GM23338 (cell line): ENCODE results near the gene SBF2. TPM values are rescaled to one million over a fixed set of nuclear protein-coding genes. Genes with fewer than 3 reads are reported as not detected.
A peak's percentile ranks its signal among the peaks of the same experiment; 100 is the strongest.

Experiments
- ATAC-seq: fragments of 200-7000 bp; cut with Tn5 transposase; 3 replicates; pipeline ENCODE4 v1.9.1; 2020
- DNase-seq: peaks from one replicate; pipeline ENCODE4 v3.0.0-alpha.2; 2015; ENCODE audit warnings: low spot score
- H2AFZ ChIP-seq: fragments of 200-600 bp; sonication (generic); 2 replicates; pipeline ENCODE4 v1.8.0; 2016; ENCODE audit warnings: antibody characterized with exemption, mild to moderate bottlenecking, moderate library complexity
- H3F3A ChIP-seq: fragments of 200-600 bp; sonication (generic); replicated peaks from 2 replicates; pipeline ENCODE4 v1.8.0; 2017; ENCODE audit warnings: antibody characterized with exemption, mixed run types, low read depth
- H3K27ac ChIP-seq: fragments of 200-600 bp; sonication (generic); 2 replicates; pipeline ENCODE4 v1.6.1; 2016; ENCODE audit warnings: low read depth
- H3K27me3 ChIP-seq: fragments of 200-600 bp; sonication (generic); 2 replicates; pipeline ENCODE4 v1.8.0; 2016; ENCODE audit warnings: mild to moderate bottlenecking, mixed run types, moderate library complexity; ENCODE audit not compliant: insufficient read depth
- H3K36me3 ChIP-seq: fragments of 200-600 bp; sonication (generic); 2 replicates; pipeline ENCODE4 v1.8.0; 2016; ENCODE audit warnings: mild to moderate bottlenecking; ENCODE audit not compliant: insufficient read depth
- H3K4me1 ChIP-seq: fragments of 200-600 bp; sonication (generic); 2 replicates; pipeline ENCODE4 v1.8.0; 2016; ENCODE audit warnings: mild to moderate bottlenecking, moderate library complexity; ENCODE audit not compliant: insufficient read depth
- H3K4me2 ChIP-seq: fragments of 200-600 bp; sonication (generic); 2 replicates; pipeline ENCODE4 v1.7.1; 2017; ENCODE audit warnings: mixed run types
- H3K4me3 ChIP-seq: fragments of 200-600 bp; sonication (generic); 2 replicates; pipeline ENCODE4 v1.6.1; 2016; ENCODE audit warnings: mixed run types
- H3K79me2 ChIP-seq: fragments of 200-600 bp; sonication (generic); replicated peaks from 2 replicates; pipeline ENCODE4 v1.8.0; 2017; ENCODE audit warnings: mild to moderate bottlenecking; ENCODE audit not compliant: insufficient read depth
- H3K9me2 ChIP-seq: fragments of 200-600 bp; sonication (generic); 2 replicates; pipeline ENCODE4 v1.8.0; 2017; ENCODE audit not compliant: insufficient read depth
- H4K20me1 ChIP-seq: fragments of 200-600 bp; sonication (generic); replicated peaks from 2 replicates; pipeline ENCODE4 v1.8.0; 2017; ENCODE audit warnings: mild to moderate bottlenecking; ENCODE audit not compliant: insufficient read depth
- H3K27ac Mint-ChIP-seq: 2 replicates; pipeline ENCODE4 v1.8.0; 2020; ENCODE audit warnings: inconsistent platforms, mild to moderate bottlenecking, moderate library complexity, mixed read lengths
- H3K27me3 Mint-ChIP-seq: 3 replicates; pipeline ENCODE4 v1.8.0; 2022; ENCODE audit warnings: low read depth, mild to moderate bottlenecking, moderate library complexity, mixed read lengths, inconsistent platforms; ENCODE audit not compliant: insufficient read depth, poor library complexity
- H3K36me3 Mint-ChIP-seq: 3 replicates; pipeline ENCODE4 v1.8.0; 2021; ENCODE audit warnings: low read depth, mild to moderate bottlenecking, inconsistent platforms, moderate library complexity, mixed read lengths
- H3K4me1 Mint-ChIP-seq: 3 replicates; pipeline ENCODE4 v1.8.0; 2020; ENCODE audit warnings: mild to moderate bottlenecking, inconsistent platforms, mixed read lengths
- H3K4me3 Mint-ChIP-seq: 3 replicates; pipeline ENCODE4 v1.8.0; 2021; ENCODE audit warnings: moderate library complexity, mild to moderate bottlenecking, inconsistent platforms, mixed read lengths
- H3K9me3 Mint-ChIP-seq: 3 replicates; pipeline ENCODE4 v1.8.0; 2020; ENCODE audit warnings: moderate library complexity, mild to moderate bottlenecking, inconsistent platforms, mixed read lengths
- CREB1 ChIP-seq: fragments of 250-450 bp; sonication (Bioruptor Pico); IDR thresholded peaks from 2 replicates; pipeline ENCODE4 v1.5.0; 2020; ENCODE audit warnings: low read depth, mild to moderate bottlenecking, moderate library complexity
- ETS1 ChIP-seq: IDR thresholded peaks from 2 replicates; pipeline ENCODE4 v1.6.1; 2016; ENCODE audit warnings: antibody characterized with exemption
- EZH2 ChIP-seq: fragments of 200-600 bp; sonication (generic); IDR thresholded peaks from one replicate; pipeline ENCODE4 v1.8.0; 2017; ENCODE audit warnings: antibody characterized with exemption, mild to moderate bottlenecking, low read depth; ENCODE audit not compliant: unreplicated experiment
- EZH2phosphoT487 ChIP-seq: fragments of 200-600 bp; sonication (generic); IDR thresholded peaks from one replicate; pipeline ENCODE4 v1.8.1; 2018; ENCODE audit warnings: antibody characterized with exemption; ENCODE audit not compliant: unreplicated experiment
- JUNB ChIP-seq: IDR thresholded peaks from one replicate; pipeline ENCODE4 v1.6.1; 2016; ENCODE audit warnings: antibody characterized with exemption; ENCODE audit not compliant: unreplicated experiment
- NANOG ChIP-seq: IDR thresholded peaks from 2 replicates; pipeline ENCODE4 v1.6.1; 2016; ENCODE audit warnings: antibody characterized with exemption, borderline replicate concordance
- POLR2AphosphoS5 ChIP-seq: IDR thresholded peaks from 2 replicates; pipeline ENCODE4 v1.6.1; 2016; ENCODE audit warnings: antibody characterized with exemption, low read depth
- REST ChIP-seq: IDR thresholded peaks from one replicate; pipeline ENCODE4 v1.6.1; 2018; ENCODE audit warnings: antibody characterized with exemption; ENCODE audit not compliant: unreplicated experiment
- STAT1 ChIP-seq: IDR thresholded peaks from one replicate; pipeline ENCODE4 v1.6.1; 2016; ENCODE audit warnings: antibody characterized with exemption; ENCODE audit not compliant: unreplicated experiment
- ZNF114 ChIP-seq: fragments of 250-450 bp; sonication (Bioruptor Pico); IDR thresholded peaks from 2 replicates; pipeline ENCODE4 v1.5.0; 2020; ENCODE audit warnings: mild to moderate bottlenecking, moderate library complexity
- ZNF331 ChIP-seq: fragments of 250-450 bp; sonication (Bioruptor Pico); IDR thresholded peaks from 2 replicates; pipeline ENCODE4 v1.5.0; 2020; ENCODE audit warnings: low read depth, mild to moderate bottlenecking, moderate library complexity
- polyA plus RNA-seq: library from polyadenylated mRNA; unstranded; fragments of >200 nt; fragmentation: Nextera tagmentation; extraction: Ambion mirVana; gene quantifications from 2 replicates; pipeline ENCODE4 v1.2.1, GENCODE V29; 2016
- total RNA-seq: library from RNA; depleted of rRNA; stranded (reverse); fragments of >200 nt; shearing (Covaris generic); gene quantifications from 2 replicates; pipeline ENCODE4 v1.2.3, GENCODE V29; 2014
- TF ChIP-seq, protein P1 (sequence below), 2 experiments: fragments of 200-600 bp in 1 of 2; sonication (generic) in 1 of 2; conservative IDR thresholded peaks; 2 replicates each; pipeline versions ENCODE4 v1.5.1 to v1.6.1; 2016 to 2017; ENCODE audit warnings: antibody characterized with exemption in 2 of 2, low read depth in 2 of 2, mild to moderate bottlenecking in 2 of 2, moderate library complexity in 1 of 2
- TF ChIP-seq, protein P2 (sequence below): fragments of 250-450 bp; sonication (Bioruptor Pico); IDR thresholded peaks from 2 replicates; pipeline ENCODE4 v1.5.0; 2020; ENCODE audit warnings: mild to moderate bottlenecking, moderate library complexity

SBF2 gene
- total and polyA plus RNA-seq, 2 experiments from 2014 or later, result 25.6 to 53.5 TPM

DNA sequence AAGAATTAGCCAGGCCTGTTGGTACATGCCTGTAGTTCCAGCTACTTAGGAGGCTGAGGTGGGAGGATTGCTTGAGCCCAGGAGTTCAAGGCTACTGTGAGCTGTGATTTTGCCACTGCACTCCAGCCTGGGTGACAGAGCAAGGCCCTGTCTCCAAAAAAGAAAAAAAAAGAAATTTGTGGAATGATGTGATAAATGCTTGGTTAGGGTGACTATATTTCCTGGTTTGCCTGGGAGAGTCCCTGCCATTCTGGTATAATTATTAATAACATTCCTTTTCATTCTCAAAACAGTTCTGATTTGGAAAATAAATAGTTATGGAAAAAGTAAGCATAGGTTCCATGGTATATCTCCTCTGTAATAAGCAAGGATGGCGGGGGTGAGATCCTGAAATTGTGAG is 555.3 kb downstream of the SBF2 start:
- Mint-ChIP-seq H3K27ac (0 out of 2 replicates have a peak overlapping the region, but pooled peaks have one; percentile 3), H3K27me3 (peaks cover 2% of the 10 kb centered on the region), H3K9me3 (peaks cover 7% of the 10 kb centered on the region; the same call in 2 of the 3 replicates), H3K36me3 (peaks cover 77% of the 10 kb centered on the region), H3K4me1 (peaks cover 6% of the 10 kb centered on the region; the same call in 2 of the 3 replicates), H3K4me3 (no peak overlapping the region)
- no peaks in the 10 kb centered on the region for H3K4me1 ChIP-seq
- H3F3A ChIP-seq, result 0 out of 2 replicates have a peak, but pooled peaks cover 4% of the 10 kb centered on the region
- H2AFZ ChIP-seq, result no peak overlapping the region
- H3K9me2 ChIP-seq, result no peaks in the 10 kb centered on the region
- no peak for ATAC-seq
- H3K27me3 ChIP-seq, result no peaks in the 10 kb centered on the region
- no peaks in the 10 kb centered on the region for H3K79me2 ChIP-seq
- no peak overlapping the region for H3K4me2 ChIP-seq
- H3K27ac ChIP-seq, result peak overlapping the region; percentile 5; the same call in 1 of the 2 replicates
- no peak overlapping the region for H3K4me3 ChIP-seq
- DNase-seq, result no peak
- no peaks in the 10 kb centered on the region for H4K20me1 ChIP-seq
- peaks cover 22% of the 10 kb centered on the region for H3K36me3 ChIP-seq
- TF ChIP-seq JUNB, result no peak
- TF ChIP-seq ZNF331 (CRISPR knock-in tag), result no peak
- TF ChIP-seq, protein P1, sequence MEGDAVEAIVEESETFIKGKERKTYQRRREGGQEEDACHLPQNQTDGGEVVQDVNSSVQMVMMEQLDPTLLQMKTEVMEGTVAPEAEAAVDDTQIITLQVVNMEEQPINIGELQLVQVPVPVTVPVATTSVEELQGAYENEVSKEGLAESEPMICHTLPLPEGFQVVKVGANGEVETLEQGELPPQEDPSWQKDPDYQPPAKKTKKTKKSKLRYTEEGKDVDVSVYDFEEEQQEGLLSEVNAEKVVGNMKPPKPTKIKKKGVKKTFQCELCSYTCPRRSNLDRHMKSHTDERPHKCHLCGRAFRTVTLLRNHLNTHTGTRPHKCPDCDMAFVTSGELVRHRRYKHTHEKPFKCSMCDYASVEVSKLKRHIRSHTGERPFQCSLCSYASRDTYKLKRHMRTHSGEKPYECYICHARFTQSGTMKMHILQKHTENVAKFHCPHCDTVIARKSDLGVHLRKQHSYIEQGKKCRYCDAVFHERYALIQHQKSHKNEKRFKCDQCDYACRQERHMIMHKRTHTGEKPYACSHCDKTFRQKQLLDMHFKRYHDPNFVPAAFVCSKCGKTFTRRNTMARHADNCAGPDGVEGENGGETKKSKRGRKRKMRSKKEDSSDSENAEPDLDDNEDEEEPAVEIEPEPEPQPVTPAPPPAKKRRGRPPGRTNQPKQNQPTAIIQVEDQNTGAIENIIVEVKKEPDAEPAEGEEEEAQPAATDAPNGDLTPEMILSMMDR (conservative IDR thresholded peaks at IDR 0.05; ENCODE audit: low read depth in 2 of 2), result no peak
- TF ChIP-seq NANOG, result no peak
- TF ChIP-seq POLR2AphosphoS5, result no peak
- TF ChIP-seq REST, result no peak
- TF ChIP-seq EZH2, result no peak
- TF ChIP-seq CREB1, result no peak
- TF ChIP-seq ETS1, result no peak
- no peak for TF ChIP-seq EZH2phosphoT487
- TF ChIP-seq ZNF114 (CRISPR knock-in tag), result no peak
- TF ChIP-seq, protein P2, sequence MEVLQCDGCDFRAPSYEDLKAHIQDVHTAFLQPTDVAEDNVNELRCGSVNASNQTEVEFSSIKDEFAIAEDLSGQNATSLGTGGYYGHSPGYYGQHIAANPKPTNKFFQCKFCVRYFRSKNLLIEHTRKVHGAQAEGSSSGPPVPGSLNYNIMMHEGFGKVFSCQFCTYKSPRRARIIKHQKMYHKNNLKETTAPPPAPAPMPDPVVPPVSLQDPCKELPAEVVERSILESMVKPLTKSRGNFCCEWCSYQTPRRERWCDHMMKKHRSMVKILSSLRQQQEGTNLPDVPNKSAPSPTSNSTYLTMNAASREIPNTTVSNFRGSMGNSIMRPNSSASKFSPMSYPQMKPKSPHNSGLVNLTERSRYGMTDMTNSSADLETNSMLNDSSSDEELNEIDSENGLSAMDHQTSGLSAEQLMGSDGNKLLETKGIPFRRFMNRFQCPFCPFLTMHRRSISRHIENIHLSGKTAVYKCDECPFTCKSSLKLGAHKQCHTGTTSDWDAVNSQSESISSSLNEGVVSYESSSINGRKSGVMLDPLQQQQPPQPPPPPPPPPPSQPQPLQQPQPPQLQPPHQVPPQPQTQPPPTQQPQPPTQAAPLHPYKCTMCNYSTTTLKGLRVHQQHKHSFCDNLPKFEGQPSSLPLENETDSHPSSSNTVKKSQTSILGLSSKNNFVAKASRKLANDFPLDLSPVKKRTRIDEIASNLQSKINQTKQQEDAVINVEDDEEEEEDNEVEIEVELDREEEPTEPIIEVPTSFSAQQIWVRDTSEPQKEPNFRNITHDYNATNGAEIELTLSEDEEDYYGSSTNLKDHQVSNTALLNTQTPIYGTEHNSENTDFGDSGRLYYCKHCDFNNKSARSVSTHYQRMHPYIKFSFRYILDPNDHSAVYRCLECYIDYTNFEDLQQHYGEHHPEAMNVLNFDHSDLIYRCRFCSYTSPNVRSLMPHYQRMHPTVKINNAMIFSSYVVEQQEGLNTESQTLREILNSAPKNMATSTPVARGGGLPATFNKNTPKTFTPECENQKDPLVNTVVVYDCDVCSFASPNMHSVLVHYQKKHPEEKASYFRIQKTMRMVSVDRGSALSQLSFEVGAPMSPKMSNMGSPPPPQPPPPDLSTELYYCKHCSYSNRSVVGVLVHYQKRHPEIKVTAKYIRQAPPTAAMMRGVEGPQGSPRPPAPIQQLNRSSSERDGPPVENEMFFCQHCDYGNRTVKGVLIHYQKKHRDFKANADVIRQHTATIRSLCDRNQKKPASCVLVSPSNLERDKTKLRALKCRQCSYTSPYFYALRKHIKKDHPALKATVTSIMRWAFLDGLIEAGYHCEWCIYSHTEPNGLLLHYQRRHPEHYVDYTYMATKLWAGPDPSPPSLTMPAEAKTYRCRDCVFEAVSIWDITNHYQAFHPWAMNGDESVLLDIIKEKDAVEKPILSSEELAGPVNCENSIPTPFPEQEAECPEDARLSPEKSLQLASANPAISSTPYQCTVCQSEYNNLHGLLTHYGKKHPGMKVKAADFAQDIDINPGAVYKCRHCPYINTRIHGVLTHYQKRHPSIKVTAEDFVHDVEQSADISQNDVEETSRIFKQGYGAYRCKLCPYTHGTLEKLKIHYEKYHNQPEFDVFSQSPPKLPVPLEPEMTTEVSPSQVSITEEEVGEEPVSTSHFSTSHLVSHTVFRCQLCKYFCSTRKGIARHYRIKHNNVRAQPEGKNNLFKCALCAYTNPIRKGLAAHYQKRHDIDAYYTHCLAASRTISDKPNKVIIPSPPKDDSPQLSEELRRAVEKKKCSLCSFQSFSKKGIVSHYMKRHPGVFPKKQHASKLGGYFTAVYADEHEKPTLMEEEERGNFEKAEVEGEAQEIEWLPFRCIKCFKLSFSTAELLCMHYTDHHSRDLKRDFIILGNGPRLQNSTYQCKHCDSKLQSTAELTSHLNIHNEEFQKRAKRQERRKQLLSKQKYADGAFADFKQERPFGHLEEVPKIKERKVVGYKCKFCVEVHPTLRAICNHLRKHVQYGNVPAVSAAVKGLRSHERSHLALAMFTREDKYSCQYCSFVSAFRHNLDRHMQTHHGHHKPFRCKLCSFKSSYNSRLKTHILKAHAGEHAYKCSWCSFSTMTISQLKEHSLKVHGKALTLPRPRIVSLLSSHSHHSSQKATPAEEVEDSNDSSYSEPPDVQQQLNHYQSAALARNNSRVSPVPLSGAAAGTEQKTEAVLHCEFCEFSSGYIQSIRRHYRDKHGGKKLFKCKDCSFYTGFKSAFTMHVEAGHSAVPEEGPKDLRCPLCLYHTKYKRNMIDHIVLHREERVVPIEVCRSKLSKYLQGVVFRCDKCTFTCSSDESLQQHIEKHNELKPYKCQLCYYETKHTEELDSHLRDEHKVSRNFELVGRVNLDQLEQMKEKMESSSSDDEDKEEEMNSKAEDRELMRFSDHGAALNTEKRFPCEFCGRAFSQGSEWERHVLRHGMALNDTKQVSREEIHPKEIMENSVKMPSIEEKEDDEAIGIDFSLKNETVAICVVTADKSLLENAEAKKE, result no peak
- TF ChIP-seq STAT1, result no peak
